RCC 7860 (cell line): Measurements from ENCODE around the gene FGA.
"Not testable (repeated sequence)": the region's sequence is repeated elsewhere in the genome, so short reads cannot be mapped to it uniquely, and the experiment has no call there.

Experiments used
- DNase-seq: peaks from one replicate; pipeline ENCODE4 v3.0.0-alpha.2; 2015; ENCODE audit warnings: low spot score
- FAIRE-seq: peaks from 2 replicates; lab custom pipeline; 2012; peaks lifted over from hg19 to GRCh38; lab: Jason Lieb, UNC

Gene FGA

DNA sequence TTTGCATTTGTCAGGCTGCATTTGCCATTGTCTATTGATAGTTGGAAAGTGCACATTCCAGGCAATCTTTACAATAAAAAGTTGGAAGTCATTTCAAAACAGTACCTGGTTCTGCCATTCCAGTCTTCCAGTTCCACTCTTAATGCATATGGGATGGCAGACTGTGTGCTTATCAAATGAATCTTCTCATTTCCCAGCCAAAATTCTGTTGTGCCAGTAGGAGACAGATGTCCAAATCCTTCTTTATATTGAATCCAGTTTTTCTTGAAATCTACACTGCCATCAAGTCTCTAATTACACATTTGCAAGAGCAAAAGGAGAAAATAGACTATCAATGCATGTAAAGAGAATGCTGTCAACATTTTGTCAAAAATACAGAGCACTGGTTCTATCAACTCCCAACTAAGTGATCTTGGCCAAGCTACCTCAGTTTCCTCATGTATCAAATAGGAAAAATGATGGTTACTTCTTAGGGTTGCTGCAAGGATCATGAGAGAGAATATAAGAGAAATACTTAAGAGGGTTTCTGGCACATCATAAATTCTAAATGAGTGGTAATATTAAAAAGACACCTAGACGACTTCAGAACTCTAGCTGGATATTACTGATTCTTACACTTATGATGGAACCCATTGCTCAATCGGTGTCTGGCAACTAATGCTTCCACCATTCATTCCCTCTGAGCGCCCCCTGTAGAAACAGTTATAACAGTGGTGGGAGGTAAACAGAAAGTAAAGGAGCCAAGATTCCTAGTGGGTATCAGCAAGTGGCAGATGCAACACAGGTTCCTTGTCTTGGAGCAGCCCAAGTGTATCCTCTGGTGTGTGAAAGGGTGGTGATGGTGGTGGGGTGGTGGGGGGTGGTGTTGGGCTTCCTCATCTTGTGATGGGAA is 18.1 kb upstream of the FGA start:
- DNase-seq = no peak
- no peak for FAIRE-seq

- DNase-seq (no peak), FAIRE-seq (no peak)
These were observed 16.5 kb upstream of the FGA start for GRCh38 chr4:154606728-154607723.

GRCh38 chr4:154604696-154605200 is 14.2 kb upstream of the FGA start:
- FAIRE-seq (no peak), DNase-seq (no peak)

- DNase-seq (no peak), FAIRE-seq (no peak)
These were observed 12.7 kb upstream of the FGA start for GRCh38 chr4:154603033-154603943.

DNA sequence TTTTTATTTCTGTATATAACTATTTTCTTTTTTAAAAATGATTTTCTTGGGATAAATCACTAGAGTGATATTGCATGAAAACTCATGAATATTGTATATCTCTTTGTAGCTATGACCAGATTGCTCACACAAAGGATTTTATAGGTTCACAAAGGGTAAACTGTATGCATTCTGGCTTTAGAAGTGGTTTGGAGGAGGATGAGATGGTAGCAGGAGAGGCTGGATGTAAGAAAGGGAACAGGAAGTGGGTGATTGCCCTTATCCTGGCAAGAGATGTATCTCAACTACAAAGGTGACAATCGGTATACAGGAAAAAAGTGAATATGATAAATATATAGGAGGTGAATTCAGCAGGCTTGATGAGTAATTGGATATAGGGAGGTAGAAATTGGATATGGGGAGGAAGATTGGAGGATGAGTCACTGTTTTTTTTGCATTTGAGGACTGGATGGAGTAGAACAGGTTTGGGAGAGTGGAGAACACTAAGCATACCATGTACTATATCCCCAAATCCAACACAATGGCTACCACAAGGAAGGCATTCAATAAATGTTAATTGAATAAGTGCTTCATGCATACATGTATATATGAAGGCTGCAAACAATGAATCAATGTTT is 12.0 kb upstream of the FGA start:
- no peak for DNase-seq
- no peak for FAIRE-seq

GRCh38 chr4:154597798-154598774 is 7.5 kb upstream of the FGA start:
- DNase-seq = no peak

GRCh38 chr4:154597281-154597680 is 6.7 kb upstream of the FGA start:
- not testable (repeated sequence) for DNase-seq, FAIRE-seq

More at GRCh38 chr4:154597798-154598774, 7.5 kb upstream of the FGA start:
- no peak for FAIRE-seq

DNA sequence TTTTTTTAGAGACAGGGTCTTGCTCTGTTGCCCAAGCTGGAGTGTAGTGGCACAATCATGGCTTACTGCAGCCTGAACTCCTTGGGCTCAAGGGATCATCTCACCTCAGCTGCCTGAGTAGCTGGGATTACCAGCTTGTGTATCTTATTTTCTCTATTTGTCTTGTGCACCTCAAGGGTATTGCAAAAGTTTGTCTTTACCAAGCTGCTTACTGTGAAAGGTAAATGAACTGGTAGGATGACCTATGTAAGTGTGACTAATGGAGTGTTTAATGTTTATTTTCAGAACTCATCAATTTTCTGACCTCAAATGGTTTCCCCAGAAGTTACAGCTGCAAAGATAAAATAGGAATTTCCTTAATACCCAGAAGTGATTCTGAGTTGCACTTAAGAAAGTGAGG is 5.3 kb upstream of the FGA start:
- DNase-seq (no peak), FAIRE-seq (no peak)

DNA sequence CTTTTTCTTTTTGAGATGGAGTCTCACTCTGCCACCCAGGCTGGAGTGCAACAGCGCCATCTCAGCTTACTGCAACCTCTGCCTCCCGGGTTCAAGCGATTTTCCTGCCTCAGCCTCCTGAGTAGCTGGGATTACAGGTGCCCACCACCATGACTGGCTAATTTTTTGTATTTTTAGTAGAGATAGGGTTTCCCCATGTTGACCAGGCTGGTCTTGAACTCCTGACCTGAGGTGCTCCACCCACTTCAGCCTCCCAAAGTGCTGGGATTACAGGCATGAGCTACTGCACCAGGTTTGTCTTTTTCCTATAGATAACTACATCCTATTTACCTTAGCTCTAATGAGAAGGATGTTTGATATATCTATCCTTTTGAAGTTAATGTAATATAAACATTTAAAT is 3.8 kb upstream of the FGA start:
- not testable (repeated sequence) for DNase-seq, FAIRE-seq

- FAIRE-seq = no peak
- DNase-seq = no peak
These were observed 3.3 kb upstream of the FGA start for GRCh38 chr4:154593868-154594267.

GRCh38 chr4:154591890-154592289 is 1.3 kb upstream of the FGA start:
- FAIRE-seq (no peak), DNase-seq (no peak)

DNA sequence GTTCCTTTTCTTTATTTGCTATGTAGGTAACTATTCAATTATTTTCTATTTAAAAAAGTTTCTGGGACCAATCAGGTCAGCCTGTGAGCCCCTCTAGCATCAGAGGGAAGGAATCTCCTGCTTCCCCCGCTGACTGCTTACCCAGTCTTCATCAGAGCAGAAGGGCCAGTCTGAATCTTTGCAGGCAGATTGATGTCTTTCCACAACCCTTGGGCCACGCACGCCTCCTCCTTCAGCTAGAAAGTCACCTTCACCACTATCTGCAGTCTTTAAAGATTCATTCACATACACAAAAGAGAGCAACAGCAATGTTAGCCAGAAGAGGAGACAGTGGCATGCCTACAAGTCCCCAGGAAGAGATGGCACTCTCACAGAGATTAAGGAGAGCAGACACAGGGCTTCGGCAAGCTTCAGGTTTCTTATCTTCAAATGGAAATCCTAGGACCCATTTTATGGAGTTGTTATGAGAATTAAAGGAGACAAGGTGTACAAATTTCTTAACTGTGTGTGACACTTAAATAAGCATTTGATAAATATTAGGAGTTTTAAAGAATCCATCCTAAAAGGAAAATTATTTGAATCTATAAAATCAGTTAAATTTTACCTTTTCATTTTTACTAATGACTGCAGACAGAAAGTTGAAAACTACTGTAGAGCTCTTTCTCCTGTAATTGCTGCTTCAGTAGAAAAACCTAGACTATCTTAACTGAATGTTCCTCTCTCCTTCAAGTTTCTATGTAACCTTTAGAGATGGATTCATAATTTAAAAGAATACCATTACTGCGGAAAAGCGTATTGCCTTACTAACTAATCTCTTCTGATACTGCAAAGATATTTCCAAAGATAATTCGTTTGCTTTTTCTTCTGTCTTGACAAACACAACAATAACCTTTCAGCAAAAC is 995 bp downstream of the FGA start:
- no peak for FAIRE-seq
- DNase-seq = no peak

- no peak for DNase-seq
- FAIRE-seq = no peak
These were observed 2.3 kb downstream of the FGA start for GRCh38 chr4:154588198-154588597.

DNA sequence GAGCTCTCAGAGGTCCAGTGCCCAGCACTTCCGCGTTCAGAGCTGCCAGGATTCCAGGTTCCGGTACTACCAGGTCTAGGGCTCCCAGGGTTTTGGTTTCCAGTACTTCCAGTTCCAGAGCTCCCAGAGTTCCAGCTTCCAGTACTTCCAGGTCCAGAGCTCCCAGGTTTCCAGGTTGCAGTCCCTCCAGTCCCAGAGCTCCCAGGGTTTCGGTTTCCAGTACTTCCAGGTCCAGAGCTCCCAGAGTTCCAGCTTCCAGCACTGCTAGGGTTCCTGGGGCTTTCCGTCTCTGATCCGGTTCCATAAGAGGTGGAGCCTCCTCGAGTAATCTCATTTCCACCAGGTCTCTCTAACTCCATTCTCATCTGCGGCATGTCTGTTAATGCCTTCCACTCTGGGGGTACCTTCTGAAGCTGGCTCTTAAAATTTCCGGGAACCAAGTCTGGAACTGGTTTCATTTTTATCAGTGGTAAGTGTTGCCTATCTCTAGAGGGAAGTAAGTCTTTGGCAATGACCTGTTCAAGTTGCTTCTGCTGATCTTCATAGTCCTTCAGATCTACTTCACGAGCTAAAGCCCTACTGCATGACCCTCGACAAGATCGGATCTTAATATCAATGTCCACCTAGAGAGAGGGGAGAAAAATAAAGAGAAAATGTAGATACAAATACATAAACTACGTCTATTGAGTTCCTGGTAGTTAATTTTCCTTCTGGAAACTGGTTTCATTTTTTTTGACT is 4.1 kb downstream of the FGA start:
- DNase-seq (no peak), FAIRE-seq (no peak)

- DNase-seq (no peak), FAIRE-seq (no peak)
These were observed 5.0 kb downstream of the FGA start for GRCh38 chr4:154585369-154586018.

- DNase-seq (no peak), FAIRE-seq (no peak)
These were observed 6.3 kb downstream of the FGA start for GRCh38 chr4:154584259-154584658.
